Measurements from ENCODE around the gene SWT1. TPM values are rescaled to one million over a fixed set of nuclear protein-coding genes. Genes with fewer than 3 reads are reported as not detected.
"Not testable (repeated sequence)": the region's sequence is repeated elsewhere in the genome, so short reads cannot be mapped to it uniquely, and the experiment has no call there.

SWT1 gene
- total RNA-seq, 1 donor, result 6.9 TPM

DNA sequence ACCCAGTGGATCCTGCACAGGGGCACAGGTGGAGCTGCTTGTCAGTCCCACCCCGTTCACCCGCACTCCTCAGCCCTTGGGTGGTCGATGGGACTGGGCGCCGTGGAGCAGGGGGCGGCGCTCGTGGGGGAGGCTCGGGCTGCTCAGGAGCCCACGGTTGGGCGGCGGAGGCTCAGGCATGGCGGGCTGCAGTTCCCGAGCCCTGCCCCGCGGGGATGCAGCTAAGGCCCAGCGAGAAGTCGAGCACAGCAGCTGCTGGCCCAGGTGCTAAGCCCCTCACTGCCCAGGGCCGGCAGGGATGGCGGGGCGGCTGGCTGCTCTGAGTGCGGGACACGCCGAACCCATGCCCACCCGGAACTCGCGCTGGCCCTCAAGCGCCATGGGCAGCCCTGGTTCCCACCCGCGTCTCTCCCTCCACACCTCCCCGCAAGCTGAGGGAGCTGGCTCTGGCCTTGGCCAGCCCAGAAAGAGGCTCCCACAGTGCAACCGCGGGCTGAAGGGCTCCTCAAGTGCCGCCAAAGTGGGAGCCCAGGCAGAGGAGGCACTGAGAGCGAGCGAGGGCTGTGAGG lies 164.8 kb downstream of the SWT1 start:
- H2AFZ ChIP-seq (ENCODE audit: low read length); H3K79me2 ChIP-seq (ENCODE audit: insufficient read depth, low read length); H3K4me3 ChIP-seq (ENCODE audit: insufficient read depth, low read length): not testable (repeated sequence)

DNA sequence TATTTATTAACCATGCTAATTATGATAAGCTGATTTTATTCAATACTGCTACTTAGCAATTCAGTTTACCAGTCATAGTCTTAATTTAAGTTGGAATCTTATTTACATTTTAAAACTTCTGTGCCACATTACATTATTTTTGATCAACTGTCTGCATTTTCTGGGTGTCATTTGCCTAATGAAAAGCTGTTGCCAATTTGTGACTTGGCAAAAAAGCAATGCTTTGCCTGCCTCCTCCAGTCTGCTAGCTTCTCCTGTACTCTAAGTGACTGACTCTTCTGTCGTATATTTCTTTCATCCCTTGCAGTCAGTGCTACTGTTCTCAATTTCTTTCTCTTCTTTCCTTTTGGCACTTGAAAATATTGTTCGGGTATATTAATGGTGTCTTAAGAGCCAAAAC lies 165.7 kb downstream of the SWT1 start:
- Histone ChIP-seq H3K27ac (ENCODE audit: low read depth, low read length) (no peak overlapping the region), H3K4me2 (ENCODE audit: insufficient read depth, low read length) (no peak overlapping the region), H4K20me1 (ENCODE audit: insufficient read depth, low read length) (no peaks in the 10 kb centered on the region), H3K4me3 (ENCODE audit: insufficient read depth, low read length) (no peak overlapping the region), H3K4me1 (ENCODE audit: insufficient read depth, low read length) (peaks cover 7% of the 10 kb centered on the region), H3K79me2 (ENCODE audit: insufficient read depth, low read length) (no peaks in the 10 kb centered on the region), H2AFZ (ENCODE audit: low read length) (no peak overlapping the region), H3K9me3 (ENCODE audit: low read depth, low read length) (no peaks in the 10 kb centered on the region), H3K36me3 (ENCODE audit: insufficient read depth, low read length) (no peaks in the 10 kb centered on the region), H3K27me3 (ENCODE audit: insufficient read depth, low read length) (no peaks in the 10 kb centered on the region)
- TF ChIP-seq, protein P1, sequence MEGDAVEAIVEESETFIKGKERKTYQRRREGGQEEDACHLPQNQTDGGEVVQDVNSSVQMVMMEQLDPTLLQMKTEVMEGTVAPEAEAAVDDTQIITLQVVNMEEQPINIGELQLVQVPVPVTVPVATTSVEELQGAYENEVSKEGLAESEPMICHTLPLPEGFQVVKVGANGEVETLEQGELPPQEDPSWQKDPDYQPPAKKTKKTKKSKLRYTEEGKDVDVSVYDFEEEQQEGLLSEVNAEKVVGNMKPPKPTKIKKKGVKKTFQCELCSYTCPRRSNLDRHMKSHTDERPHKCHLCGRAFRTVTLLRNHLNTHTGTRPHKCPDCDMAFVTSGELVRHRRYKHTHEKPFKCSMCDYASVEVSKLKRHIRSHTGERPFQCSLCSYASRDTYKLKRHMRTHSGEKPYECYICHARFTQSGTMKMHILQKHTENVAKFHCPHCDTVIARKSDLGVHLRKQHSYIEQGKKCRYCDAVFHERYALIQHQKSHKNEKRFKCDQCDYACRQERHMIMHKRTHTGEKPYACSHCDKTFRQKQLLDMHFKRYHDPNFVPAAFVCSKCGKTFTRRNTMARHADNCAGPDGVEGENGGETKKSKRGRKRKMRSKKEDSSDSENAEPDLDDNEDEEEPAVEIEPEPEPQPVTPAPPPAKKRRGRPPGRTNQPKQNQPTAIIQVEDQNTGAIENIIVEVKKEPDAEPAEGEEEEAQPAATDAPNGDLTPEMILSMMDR (IDR thresholded peaks at IDR 0.05; ENCODE audit: extremely low read depth, low read depth, low read length), result no peak
- DNase-seq (ENCODE audit: insufficient read length, low spot score, missing footprints), result no peak

More for the DNA sequence above, 164.8 kb downstream of the SWT1 start:
- H3K9me3 ChIP-seq (ENCODE audit: low read depth, low read length); H4K20me1 ChIP-seq (ENCODE audit: insufficient read depth, low read length); DNase-seq (ENCODE audit: insufficient read length, low spot score, missing footprints); H3K27me3 ChIP-seq (ENCODE audit: insufficient read depth, low read length); H3K27ac ChIP-seq (ENCODE audit: low read depth, low read length); H3K4me1 ChIP-seq (ENCODE audit: insufficient read depth, low read length); H3K36me3 ChIP-seq (ENCODE audit: insufficient read depth, low read length); H3K4me2 ChIP-seq (ENCODE audit: insufficient read depth, low read length): not testable (repeated sequence)

DNA sequence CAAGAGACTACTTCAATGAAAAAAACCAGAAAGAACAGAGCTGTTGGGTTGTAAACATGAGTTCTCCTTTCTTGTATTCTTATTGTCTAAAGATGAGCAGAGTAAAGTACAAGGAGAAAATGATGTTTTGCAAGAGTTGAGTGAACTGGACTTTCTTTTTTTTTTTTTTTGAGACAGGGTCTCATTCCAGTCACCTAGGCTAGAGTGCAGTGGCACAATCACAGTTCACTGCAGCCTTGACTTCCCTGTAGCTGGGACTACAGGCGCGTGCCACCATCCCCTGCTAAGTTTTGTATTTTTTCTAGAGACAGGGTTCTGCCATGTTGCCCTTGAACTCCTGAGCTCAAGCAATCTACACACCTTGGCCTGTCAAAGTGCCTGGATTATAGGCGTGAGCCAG lies 167.2 kb downstream of the SWT1 start:
- Histone ChIP-seq H2AFZ (ENCODE audit: low read length) (no peak overlapping the region), H3K4me2 (ENCODE audit: insufficient read depth, low read length) (no peak overlapping the region), H3K27ac (ENCODE audit: low read depth, low read length) (no peak overlapping the region), H3K27me3 (ENCODE audit: insufficient read depth, low read length) (no peaks in the 10 kb centered on the region), H4K20me1 (ENCODE audit: insufficient read depth, low read length) (no peaks in the 10 kb centered on the region), H3K4me1 (ENCODE audit: insufficient read depth, low read length) (no peaks in the 10 kb centered on the region), H3K4me3 (ENCODE audit: insufficient read depth, low read length) (no peak overlapping the region), H3K36me3 (ENCODE audit: insufficient read depth, low read length) (no peaks in the 10 kb centered on the region), H3K79me2 (ENCODE audit: insufficient read depth, low read length) (no peaks in the 10 kb centered on the region), H3K9me3 (ENCODE audit: low read depth, low read length) (no peaks in the 10 kb centered on the region)
- TF ChIP-seq, protein P1 (IDR thresholded peaks at IDR 0.05; ENCODE audit: extremely low read depth, low read depth, low read length), result no peak
- no peak for DNase-seq (ENCODE audit: insufficient read length, low spot score, missing footprints)

DNA sequence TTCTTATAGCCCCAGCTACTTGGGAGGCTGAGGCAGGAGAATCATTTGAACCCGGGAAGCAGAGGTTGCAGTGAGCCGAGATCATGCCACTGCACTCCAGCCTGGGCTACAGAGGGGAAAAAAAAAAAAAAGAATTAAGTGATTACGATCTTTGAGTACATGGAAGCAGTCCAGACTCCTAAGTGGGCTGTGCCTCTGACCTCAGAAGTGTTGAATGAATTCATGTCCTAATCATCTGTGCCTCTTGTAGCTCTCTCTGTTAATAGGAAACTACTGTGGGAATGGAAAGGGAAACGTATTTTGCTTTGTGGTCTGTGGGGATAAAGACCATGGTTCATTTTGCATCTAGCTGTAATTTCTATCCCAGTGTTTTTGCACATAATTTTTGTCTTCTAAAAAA lies 168.4 kb downstream of the SWT1 start:
- TF ChIP-seq, protein P1 (IDR thresholded peaks at IDR 0.05; ENCODE audit: extremely low read depth, low read depth, low read length), result no peak
- Histone ChIP-seq H3K36me3 (ENCODE audit: insufficient read depth, low read length) (no peaks in the 10 kb centered on the region), H3K4me2 (ENCODE audit: insufficient read depth, low read length) (no peak overlapping the region), H3K27me3 (ENCODE audit: insufficient read depth, low read length) (no peaks in the 10 kb centered on the region), H4K20me1 (ENCODE audit: insufficient read depth, low read length) (no peaks in the 10 kb centered on the region), H3K9me3 (ENCODE audit: low read depth, low read length) (no peaks in the 10 kb centered on the region), H2AFZ (ENCODE audit: low read length) (no peak overlapping the region), H3K4me3 (ENCODE audit: insufficient read depth, low read length) (no peak overlapping the region), H3K79me2 (ENCODE audit: insufficient read depth, low read length) (no peaks in the 10 kb centered on the region), H3K4me1 (ENCODE audit: insufficient read depth, low read length) (no peaks in the 10 kb centered on the region), H3K27ac (ENCODE audit: low read depth, low read length) (no peak overlapping the region)
- no peak for DNase-seq (ENCODE audit: insufficient read length, low spot score, missing footprints)
